IPS DF 4.7 (cell line): Measurements from ENCODE around the gene ASB7.
A peak's percentile ranks its signal among the peaks of the same experiment; 100 is the strongest.
"Not testable (repeated sequence)": the region's sequence is repeated elsewhere in the genome, so short reads cannot be mapped to it uniquely, and the experiment has no call there.

Source experiments
- DNase-seq: peaks from one replicate; pipeline ENCODE4 v3.0.0-alpha.2; 2013; ENCODE audit warnings: low spot score; ENCODE audit errors: extremely low read depth

The ASB7 gene

DNA sequence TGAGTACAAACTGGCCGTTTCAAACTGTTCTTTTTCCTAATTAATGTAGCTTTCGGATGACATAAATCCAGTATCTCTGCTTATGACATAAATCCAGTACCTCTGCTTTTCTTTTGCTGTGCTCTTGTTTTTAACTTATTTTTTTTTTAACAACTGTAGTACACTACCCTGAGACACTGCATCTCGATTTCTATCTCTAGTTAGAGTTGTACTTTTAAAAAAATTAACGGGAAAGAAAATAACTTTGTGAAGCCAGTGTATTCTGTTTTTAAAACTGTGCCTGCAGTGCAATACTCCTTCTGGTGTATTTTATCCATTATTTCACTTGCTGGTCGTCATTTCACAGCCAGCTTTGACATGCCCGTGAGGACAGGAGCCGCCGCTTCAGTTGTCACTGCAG lies 46.6 kb downstream of the ASB7 start:
- no peak for DNase-seq

DNA sequence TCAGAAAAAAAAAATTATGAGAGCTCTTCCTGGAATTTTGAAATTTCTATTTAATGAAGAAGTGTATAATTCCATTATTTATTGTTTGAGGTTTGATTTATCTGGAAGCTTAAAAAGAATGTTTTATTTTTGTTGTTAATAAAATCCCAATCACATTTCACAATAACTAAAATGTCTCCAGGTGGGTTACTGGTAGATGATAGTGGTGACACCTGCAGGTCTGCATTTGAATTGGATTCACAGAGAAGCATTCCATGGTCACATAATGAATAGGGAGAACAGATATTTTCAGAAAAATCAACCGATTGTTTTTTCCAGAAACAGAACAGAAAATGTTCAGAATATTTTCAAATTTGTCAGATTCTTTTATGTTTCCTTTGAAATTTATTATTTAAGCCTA lies 48.3 kb downstream of the ASB7 start:
- DNase-seq, result no peak

GRCh38 chr15:100651253-100651652 lies 48.9 kb downstream of the ASB7 start:
- no peak for DNase-seq

DNA sequence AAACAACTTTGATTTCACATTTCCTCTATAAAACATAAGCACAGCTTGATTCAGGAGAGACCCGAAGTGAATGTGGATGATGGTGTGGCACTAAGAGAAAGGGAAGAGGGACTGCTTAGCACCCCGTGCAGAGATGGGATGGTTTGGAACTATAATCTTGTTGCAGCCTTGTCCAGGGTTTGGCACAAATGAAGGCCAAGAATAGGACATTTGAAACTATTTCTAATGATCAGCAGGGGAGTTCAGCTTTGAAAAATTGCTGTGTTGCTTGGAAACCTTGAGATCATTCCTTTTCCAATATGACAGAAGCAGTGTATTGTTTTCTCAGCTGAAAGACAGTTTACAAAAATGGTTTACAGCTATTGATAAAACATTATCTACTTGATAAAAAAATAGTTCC lies 49.7 kb downstream of the ASB7 start:
- DNase-seq, result no peak

- DNase-seq, result no peak
Observed at GRCh38 chr15:100653608-100654007, 51.2 kb downstream of the ASB7 start.

GRCh38 chr15:100658895-100659294 lies 56.5 kb downstream of the ASB7 start:
- DNase-seq, result no peak

DNA sequence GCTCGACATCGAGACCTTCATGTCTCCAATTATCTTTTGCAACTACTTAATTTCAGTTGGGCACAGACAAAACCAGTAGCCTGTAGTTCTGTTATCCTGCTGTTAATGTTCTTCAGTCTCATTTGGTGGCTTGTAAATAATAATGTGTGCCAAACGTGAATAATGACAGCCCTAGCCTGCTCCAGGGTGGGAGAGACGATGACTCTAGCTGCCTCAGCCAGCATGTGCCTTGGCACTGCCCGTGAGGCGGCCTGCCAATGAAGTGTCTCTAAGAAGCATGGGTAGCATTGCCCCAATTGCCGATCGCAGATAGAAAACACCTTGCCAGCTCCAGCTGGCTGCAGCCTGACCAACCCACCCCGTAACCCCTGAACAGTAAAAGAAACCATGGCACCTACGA lies 58.8 kb downstream of the ASB7 start:
- no peak for DNase-seq

DNA sequence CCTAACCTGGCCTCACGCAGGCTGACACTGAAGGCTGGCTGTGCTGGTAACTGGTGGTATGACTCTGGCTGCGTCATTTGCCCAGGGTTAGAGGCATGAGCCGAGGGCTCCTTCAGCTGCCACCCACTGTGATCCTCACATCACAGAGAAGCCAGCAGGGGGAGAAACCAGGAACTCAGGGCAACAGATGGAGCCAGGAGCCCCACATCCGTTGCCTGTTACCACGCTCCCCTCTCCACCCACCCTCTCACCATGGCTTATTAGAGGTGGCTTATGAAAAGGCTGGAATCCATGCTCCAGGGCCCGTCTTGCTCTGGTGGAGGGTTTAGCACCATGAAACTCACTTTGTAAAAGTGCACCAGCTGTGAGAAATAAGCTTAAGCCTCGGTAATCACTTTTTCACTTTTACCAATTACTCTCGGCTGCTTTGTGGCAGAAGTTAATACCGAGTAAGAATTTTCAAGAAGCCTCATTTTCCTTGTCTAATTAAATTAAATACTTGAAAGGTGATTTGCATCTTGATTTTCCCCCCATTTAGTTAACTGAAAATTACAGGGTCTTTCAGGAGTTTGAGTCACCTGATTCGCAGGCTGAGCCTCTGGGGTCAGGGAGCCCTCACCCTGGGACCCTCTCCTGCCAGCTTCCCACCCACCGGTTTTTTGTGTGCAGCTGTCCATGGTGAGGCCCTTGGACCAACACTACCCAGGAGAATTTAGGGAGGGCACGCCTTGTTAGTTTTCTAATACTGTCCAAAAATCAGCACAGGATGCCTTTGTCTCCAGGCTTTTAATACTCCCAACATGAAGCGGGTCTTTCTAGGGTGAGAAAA lies 60.9 kb downstream of the ASB7 start:
- peak; percentile 11 for DNase-seq

DNA sequence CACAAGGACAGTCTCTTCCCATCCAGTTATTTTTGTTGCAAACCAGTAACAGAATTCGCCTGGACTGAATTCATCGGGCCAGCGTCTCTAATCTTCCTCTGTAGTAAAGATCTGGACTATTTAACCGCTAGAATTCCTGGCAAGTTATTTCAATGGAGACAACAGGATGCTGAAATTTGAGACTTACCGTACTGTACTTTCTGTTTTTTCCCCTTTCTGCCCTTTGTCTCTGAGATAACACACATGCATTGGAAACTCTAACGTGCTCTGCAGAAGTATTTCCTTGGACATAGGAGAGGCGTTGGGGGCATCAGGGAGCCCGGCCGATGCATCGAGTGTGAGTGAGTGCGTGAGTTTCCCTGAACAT lies 61.5 kb downstream of the ASB7 start:
- DNase-seq, result no peak

- DNase-seq, result no peak
Observed at GRCh38 chr15:100665570-100665969, 63.2 kb downstream of the ASB7 start.

DNA sequence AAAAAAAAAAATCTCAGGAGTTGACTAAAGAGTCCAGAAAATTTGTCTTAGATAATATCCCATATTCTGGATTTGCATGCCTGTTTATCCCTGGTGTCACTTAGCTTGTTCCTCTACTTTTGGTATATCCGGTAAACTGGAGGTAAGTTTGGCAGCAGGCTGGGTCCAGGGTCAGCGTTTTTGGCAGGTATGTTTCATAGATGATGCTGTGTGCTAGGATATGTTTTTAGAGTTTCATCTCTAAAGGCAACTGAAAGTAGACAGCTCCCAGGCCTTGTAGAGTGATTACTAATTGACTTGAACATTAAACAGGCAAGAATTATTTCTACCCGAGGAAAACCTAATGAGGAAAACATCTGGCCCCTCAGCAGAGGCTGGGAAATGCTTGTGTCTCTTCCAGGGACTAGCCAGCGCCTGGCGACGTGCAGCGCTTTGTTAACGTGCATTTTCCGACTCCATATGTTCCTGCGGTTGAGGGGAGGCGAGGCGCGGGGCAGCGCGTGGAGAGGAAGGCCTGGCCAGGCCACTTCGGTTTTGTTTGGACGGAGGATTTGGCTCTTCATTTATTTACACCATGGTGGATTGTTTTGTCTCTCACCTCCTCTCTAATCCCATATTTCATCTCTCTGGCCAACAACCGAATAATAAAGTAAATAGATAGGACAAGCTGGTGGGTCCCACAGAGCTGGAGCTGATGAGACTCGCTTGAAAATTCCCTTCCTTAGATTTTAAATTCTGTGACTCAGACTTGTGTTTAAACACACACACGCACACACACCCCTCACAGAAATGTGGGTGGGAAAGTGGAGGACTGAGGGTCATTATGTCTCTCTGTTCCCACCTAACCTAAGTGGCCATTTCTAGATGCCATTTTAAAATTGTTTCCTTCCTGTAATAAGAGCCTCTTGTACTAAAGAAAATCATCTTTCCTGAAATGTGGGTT lies 65.3 kb downstream of the ASB7 start:
- no peak for DNase-seq

- DNase-seq, result no peak
Observed at GRCh38 chr15:100668348-100668745, 66.0 kb downstream of the ASB7 start.

DNA sequence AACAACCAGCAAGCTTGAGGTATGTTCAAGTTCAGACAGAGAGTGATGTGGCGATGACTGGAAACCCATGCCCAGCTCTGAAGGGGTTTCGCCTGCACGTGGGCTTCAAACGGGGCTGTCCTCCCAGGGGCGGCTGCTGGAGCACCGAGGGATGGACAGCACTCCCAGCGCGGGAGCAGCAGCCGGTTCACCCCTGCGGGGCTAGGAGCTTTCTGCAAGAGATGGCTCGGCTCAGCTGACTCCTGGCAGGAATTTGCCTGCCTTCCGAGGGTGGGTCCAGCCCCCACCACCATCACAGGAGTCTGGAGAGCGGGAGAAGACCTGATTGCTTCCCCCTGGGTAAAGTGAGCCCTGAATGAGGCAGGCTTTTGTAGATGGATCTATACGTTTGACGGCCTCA lies 66.9 kb downstream of the ASB7 start:
- no peak for DNase-seq

DNA sequence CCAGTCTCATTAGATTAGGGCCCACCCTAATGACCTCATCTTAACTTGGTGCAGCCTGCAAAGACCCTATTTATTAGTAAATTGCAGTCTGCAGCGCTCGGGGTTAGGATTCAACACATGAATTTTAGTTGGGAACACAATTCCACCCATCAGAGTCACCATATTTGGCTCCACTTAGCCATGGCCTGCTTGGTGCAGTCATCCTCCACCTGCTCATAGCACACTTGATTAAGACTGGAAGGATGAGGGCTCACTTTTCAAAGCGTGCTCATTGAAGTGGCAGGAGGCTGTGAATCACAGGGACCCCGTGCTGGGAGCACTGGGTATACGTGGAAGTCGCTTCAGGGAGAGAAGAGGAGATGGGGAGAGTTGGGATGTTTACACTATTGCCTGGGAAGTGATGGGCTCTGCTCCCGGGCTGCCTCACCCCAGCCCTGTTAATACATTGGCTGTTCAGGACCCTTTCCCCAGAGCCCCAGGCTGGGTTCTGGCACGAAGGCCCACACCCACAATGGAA lies 68.2 kb downstream of the ASB7 start:
- no peak for DNase-seq

DNA sequence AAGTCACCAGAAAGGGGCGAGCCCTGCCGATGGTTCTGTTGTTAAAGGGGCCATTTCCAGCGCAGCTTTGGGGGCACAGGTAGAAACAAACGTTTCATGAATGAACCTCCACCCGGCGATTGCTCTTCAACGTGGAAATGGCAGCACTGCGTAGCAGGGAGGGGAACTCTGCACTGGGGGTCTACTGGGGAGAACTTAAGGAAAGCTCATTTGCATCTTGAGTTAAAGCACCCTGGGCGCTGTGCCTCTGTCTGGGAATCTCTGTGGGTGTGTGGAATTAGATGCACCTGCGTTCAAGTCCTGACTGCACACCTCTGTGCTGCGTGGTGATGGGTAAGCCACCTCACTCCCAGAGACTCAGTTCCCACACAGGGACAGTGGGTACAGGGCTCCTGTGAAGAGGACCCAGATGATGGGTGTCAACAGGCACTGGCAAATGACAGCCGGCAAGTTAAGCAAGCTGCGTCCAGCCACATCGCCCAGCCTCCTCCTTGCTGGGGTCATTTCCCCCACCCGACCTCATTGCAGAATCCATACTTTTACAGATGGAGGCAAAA lies 68.8 kb downstream of the ASB7 start:
- no peak for DNase-seq

DNA sequence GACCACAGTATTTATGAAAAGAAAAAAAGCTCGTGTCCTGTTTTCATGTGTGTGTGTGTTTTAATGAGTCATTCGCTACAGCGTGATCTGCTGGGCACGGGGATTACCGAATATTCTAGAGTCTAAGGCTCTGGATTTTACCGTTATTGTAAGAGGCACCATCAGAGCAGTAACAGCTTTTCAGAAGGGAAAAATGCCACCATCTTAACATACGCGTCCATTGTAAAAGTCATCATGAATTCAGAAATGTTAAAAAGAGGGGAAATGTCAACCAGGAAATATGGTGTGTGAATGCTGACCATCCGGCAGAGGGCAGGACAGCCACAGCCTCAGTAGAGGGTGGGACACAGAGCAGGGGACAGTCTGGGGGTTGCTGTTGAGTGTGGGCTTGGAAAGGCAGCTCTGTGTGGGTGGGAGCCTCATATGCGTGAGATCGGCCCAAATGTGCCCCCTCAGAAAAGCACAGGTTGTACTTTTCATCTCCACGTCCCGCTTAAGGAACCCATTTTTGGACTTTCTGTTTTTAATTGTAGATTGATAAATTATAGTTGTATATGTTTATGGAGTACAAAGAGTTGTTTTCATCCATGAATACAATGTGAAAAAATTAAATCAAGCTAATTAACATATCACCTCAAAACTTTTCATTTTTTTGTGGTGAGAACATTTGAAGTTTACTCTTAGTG lies 69.6 kb downstream of the ASB7 start:
- no peak for DNase-seq

GRCh38 chr15:100672959-100673358 lies 70.6 kb downstream of the ASB7 start:
- no peak for DNase-seq

GRCh38 chr15:100679151-100679550 lies 76.8 kb downstream of the ASB7 start:
- DNase-seq, result not testable (repeated sequence)

- DNase-seq, result no peak
Observed at GRCh38 chr15:100680726-100681125, 78.3 kb downstream of the ASB7 start.

- no peak for DNase-seq
Observed at GRCh38 chr15:100681335-100681746, 79.0 kb downstream of the ASB7 start.

DNA sequence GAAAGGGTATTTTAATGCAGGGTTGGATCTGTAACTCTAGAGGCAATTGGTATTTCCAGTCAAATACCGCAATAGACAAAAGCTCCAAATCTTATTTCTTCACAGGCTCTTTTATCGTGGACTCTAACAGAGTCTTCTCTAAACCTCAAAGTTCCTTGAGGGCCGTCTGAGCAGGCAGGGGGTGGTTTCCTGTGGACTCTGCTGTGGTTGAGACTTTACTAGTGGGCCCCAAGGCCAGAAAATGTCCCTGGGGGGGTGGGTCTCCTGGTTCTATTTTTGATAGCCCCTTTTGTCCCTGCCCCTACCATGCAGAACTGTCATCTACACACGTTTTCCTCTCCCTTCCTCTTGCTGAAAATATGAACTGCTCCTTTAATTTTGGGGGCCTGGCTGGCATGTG lies 80.1 kb downstream of the ASB7 start:
- DNase-seq, result no peak
